Smooth muscle cell (in vitro differentiated cells): ENCODE data around the gene NCAM2. TPM values are rescaled to one million over a fixed set of nuclear protein-coding genes. Genes with fewer than 3 reads are reported as not detected.

Experiments used
- DNase-seq: peaks from one replicate; lab custom pipeline; 2025; ENCODE audit not compliant: unreplicated experiment; lab: John Stamatoyannopoulos, UW
- H2AFZ ChIP-seq: fragments of 200-600 bp; sonication (generic); 2 replicates; pipeline ENCODE4 v1.6.0; 2016; ENCODE audit warnings: antibody characterized with exemption, low read depth, mild to moderate bottlenecking
- H3F3A ChIP-seq: fragments of 200-600 bp; sonication (generic); 2 replicates; pipeline ENCODE4 v1.6.0; 2017; ENCODE audit warnings: antibody characterized with exemption, low read depth
- H3K27ac ChIP-seq: fragments of 200-600 bp; sonication (generic); 2 replicates; pipeline ENCODE4 v1.5.1; 2016; ENCODE audit warnings: low read depth, mild to moderate bottlenecking
- H3K27me3 ChIP-seq: fragments of 200-600 bp; sonication (generic); 2 replicates; pipeline ENCODE4 v1.6.1; 2016; ENCODE audit warnings: low read depth, mild to moderate bottlenecking
- H3K36me3 ChIP-seq: fragments of 200-600 bp; sonication (generic); 2 replicates; pipeline ENCODE4 v1.5.1; 2016; ENCODE audit warnings: low read depth
- H3K4me1 ChIP-seq: fragments of 200-600 bp; sonication (generic); 2 replicates; pipeline ENCODE4 v1.5.1; 2016; ENCODE audit warnings: low read depth
- H3K4me2 ChIP-seq: fragments of 200-600 bp; sonication (generic); 2 replicates; pipeline ENCODE4 v1.6.0; 2016; ENCODE audit warnings: mild to moderate bottlenecking
- H3K4me3 ChIP-seq: fragments of 200-600 bp; sonication (generic); 2 replicates; pipeline ENCODE4 v1.5.1; 2016; ENCODE audit warnings: mild to moderate bottlenecking
- H3K79me2 ChIP-seq: fragments of 200-600 bp; sonication (generic); 2 replicates; pipeline ENCODE4 v1.6.0; 2016; ENCODE audit warnings: low read depth, mild to moderate bottlenecking
- H3K9ac ChIP-seq: fragments of 200-600 bp; sonication (generic); 2 replicates; pipeline ENCODE4 v1.6.0; 2016; ENCODE audit warnings: low read depth
- H3K9me3 ChIP-seq: fragments of 200-600 bp; sonication (generic); replicated peaks from 2 replicates; pipeline ENCODE4 v1.5.1; 2016; ENCODE audit warnings: low read depth
- H4K20me1 ChIP-seq: fragments of 200-600 bp; sonication (generic); 2 replicates; pipeline ENCODE4 v1.6.0; 2016; ENCODE audit warnings: low read depth
- CTCF ChIP-seq: fragments of 200-600 bp; sonication (generic); IDR thresholded peaks from 2 replicates; pipeline ENCODE4 v1.5.1; 2017; ENCODE audit warnings: borderline replicate concordance, mild to moderate bottlenecking, antibody characterized with exemption; ENCODE audit not compliant: insufficient read depth, poor library complexity, severe bottlenecking
- WGBS: methylation state at CpG from one replicate; pipeline ENCODE4 v1.1.7; 2016; ENCODE audit warnings: low lambda C conversion rate; 5-methylcytosine and 5-hydroxymethylcytosine counted together
- polyA plus RNA-seq: library from polyadenylated mRNA; unstranded; fragments of >200 nt; fragmentation: Nextera tagmentation; extraction: Ambion mirVana; gene quantifications from 2 replicates; pipeline ENCODE4 v1.2.1, GENCODE V29; 2016
- total RNA-seq: library from RNA; depleted of rRNA; stranded (reverse); fragments of >200 nt; gene quantifications from 2 replicates; pipeline ENCODE4 v1.2.3, GENCODE V29; 2014

NCAM2 gene
- total and polyA plus RNA-seq, 2 experiments from 2014 or later = 0.49 to 0.77 TPM

DNA sequence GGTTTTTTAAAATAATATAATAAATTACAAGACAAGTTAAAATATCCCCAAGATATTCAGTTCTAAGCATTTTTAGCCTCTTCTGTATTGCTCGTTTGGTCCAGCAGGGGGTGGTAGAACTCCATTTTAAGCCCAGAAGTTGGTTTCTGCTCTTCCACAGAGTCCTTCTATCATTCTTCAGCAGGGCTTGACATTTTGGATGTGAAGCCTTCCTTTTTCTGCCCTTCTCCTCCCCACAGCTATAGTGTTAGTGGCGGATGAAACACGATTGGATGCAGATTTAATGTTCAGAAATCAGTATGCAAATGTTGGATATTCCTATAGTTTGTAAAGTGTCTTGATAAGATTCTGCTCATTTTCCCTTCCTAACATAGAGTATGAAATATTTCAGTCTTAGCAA, 1.4 kb downstream of the NCAM2 start:
- Histone ChIP-seq H3K4me2 (no peak overlapping the region), H3K27ac (no peak overlapping the region), H4K20me1 (no peaks in the 10 kb centered on the region), H3K4me1 (peaks cover 10% of the 10 kb centered on the region), H3K9me3 (no peaks in the 10 kb centered on the region), H2AFZ (no peak overlapping the region), H3K27me3 (peaks cover 55% of the 10 kb centered on the region), H3K4me3 (peak overlapping the region; percentile 67), H3K9ac (no peak overlapping the region), H3K79me2 (no peaks in the 10 kb centered on the region), H3K36me3 (no peaks in the 10 kb centered on the region), H3F3A (no peaks in the 10 kb centered on the region)
- peak; percentile 81 for TF ChIP-seq CTCF
- DNase-seq = no peak
- WGBS = 5% methylated on average over 3 of the region's 3 CpGs

GRCh38 chr21:21000591-21001175, 2.5 kb downstream of the NCAM2 start:
- Histone ChIP-seq H4K20me1 (no peaks in the 10 kb centered on the region), H3K4me2 (no peak overlapping the region), H3K4me1 (peaks cover 10% of the 10 kb centered on the region), H3K9me3 (no peaks in the 10 kb centered on the region), H3K36me3 (no peaks in the 10 kb centered on the region), H3K27me3 (peaks cover 55% of the 10 kb centered on the region), H3K79me2 (no peaks in the 10 kb centered on the region), H3K4me3 (no peak overlapping the region), H3K9ac (no peak overlapping the region), H3F3A (no peaks in the 10 kb centered on the region), H3K27ac (no peak overlapping the region), H2AFZ (no peak overlapping the region)
- no peak for TF ChIP-seq CTCF
- DNase-seq = no peak
- WGBS = 56% methylated on average over 3 of the region's 3 CpGs

DNA sequence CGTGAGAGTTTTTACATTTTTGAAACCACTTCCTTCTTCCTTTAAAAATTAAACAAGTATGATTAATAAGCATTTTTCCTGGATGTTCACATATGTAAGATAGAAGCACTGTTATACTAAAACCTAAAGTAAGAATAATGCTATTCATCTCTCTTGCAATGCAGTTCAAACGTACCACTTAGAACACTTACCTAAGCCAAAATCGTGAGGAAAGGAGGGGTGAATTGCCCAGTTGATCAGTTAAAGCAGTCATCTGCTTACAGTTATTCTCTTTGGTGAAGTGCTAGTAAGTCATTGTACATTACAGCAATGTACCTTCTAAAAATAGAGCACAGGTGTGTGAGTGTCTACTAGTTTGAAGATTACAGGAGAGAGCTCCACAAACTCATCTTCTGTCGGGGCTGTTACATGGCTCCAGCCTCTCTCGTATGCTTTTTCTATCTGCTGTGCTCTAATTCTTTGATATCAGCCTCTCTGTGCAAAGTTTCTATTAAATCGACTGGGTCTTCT, 3.4 kb downstream of the NCAM2 start:
- no peak overlapping the region for H3K4me2 ChIP-seq
- H3K9ac ChIP-seq = no peak overlapping the region
- 86% methylated on average over 6 of the region's 6 CpGs for WGBS

More for the DNA sequence above, 3.4 kb downstream of the NCAM2 start:
- H2AFZ ChIP-seq = no peak overlapping the region
- no peaks in the 10 kb centered on the region for H3F3A ChIP-seq
- H4K20me1 ChIP-seq = no peaks in the 10 kb centered on the region
- H3K4me3 ChIP-seq = no peak overlapping the region
- no peaks in the 10 kb centered on the region for H3K36me3 ChIP-seq
- TF ChIP-seq CTCF = no peak
- H3K27ac ChIP-seq = no peak overlapping the region
- H3K79me2 ChIP-seq = no peaks in the 10 kb centered on the region
- H3K9me3 ChIP-seq = no peaks in the 10 kb centered on the region
- no peak for DNase-seq
- H3K27me3 ChIP-seq = peaks cover 52% of the 10 kb centered on the region
- peaks cover 6% of the 10 kb centered on the region for H3K4me1 ChIP-seq
